Activated CD4-positive, CD25-positive, alpha-beta regulatory T cell treated with anti-CD3 and anti-CD28 coated beads, Interleukin-2, amount 50 U/mL, for 16 hours (primary cell): ENCODE measurements around the gene KRT28.

Experiments
- DNase-seq: peaks from one replicate; pipeline ENCODE4 v3.0.0-alpha.2; 2020; ENCODE audit warnings: low read depth, low spot score

Gene KRT28

GRCh38 chr17:40799859-40800258, at the start of gene KRT28:
TSS of gene KRT28 (minus strand) at chr17:40799959. CDS start at chr17:40799893, 66 bp downstream.
- no peak for DNase-seq

GRCh38 chr17:40848583-40849235, 49.0 kb upstream of the KRT28 start:
- no peak for DNase-seq

- DNase-seq: no peak
Observed at GRCh38 chr17:40846515-40847144, 46.9 kb upstream of the KRT28 start.

- DNase-seq: no peak
Observed at GRCh38 chr17:40844671-40845107, 44.9 kb upstream of the KRT28 start.

- no peak for DNase-seq
Observed at GRCh38 chr17:40843242-40843641, 43.5 kb upstream of the KRT28 start.

GRCh38 chr17:40841246-40841645, 41.5 kb upstream of the KRT28 start:
- no peak for DNase-seq

- DNase-seq: no peak
Observed at GRCh38 chr17:40839194-40839593, 39.4 kb upstream of the KRT28 start.

GRCh38 chr17:40836020-40836419, 36.3 kb upstream of the KRT28 start:
- no peak for DNase-seq

GRCh38 chr17:40833882-40834281, 34.1 kb upstream of the KRT28 start:
- no peak for DNase-seq

- no peak for DNase-seq
Observed at GRCh38 chr17:40832840-40833239, 33.1 kb upstream of the KRT28 start.

GRCh38 chr17:40830085-40830776, 30.5 kb upstream of the KRT28 start:
- DNase-seq: no peak

- no peak for DNase-seq
Observed at GRCh38 chr17:40828454-40829044, 28.8 kb upstream of the KRT28 start.

GRCh38 chr17:40827746-40828453, 28.1 kb upstream of the KRT28 start:
- no peak for DNase-seq

- DNase-seq: no peak
Observed at GRCh38 chr17:40825599-40825998, 25.8 kb upstream of the KRT28 start.

GRCh38 chr17:40824015-40824832, 24.5 kb upstream of the KRT28 start:
- DNase-seq: no peak

- no peak for DNase-seq
Observed at GRCh38 chr17:40822132-40822812, 22.5 kb upstream of the KRT28 start, which contains the start of gene KRT10. TSS of gene KRT10 (minus strand) at chr17:40822614. CDS start at chr17:40822585, 29 bp downstream.

- no peak for DNase-seq
Observed at GRCh38 chr17:40821536-40821935, 21.8 kb upstream of the KRT28 start.

GRCh38 chr17:40820228-40820838, 20.6 kb upstream of the KRT28 start:
- no peak for DNase-seq

- no peak for DNase-seq
Observed at GRCh38 chr17:40819528-40820125, 19.9 kb upstream of the KRT28 start.
